Neural cell (in vitro differentiated cells): Measurements from ENCODE around the gene RGP1. TPM values are rescaled to one million over a fixed set of nuclear protein-coding genes. Genes with fewer than 3 reads are reported as not detected.

Source experiments
- H2AFZ ChIP-seq: fragments of 200-600, 300-800 bp; sonication (generic), shearing (Covaris generic); 2 replicates; pipeline ENCODE4 v1.6.0; 2014; ENCODE audit warnings: low read depth, mild to moderate bottlenecking, antibody characterized with exemption, low read length, moderate library complexity
- H3F3A ChIP-seq: fragments of 200-600 bp; shearing (Covaris generic); 2 replicates; pipeline ENCODE4 v1.6.1; 2016; ENCODE audit warnings: mild to moderate bottlenecking, moderate library complexity, mixed read lengths, antibody characterized with exemption, low read length; ENCODE audit not compliant: insufficient read depth, poor library complexity, severe bottlenecking
- H3K27ac ChIP-seq: fragments of 200-600, 300-800 bp; sonication (generic), shearing (Covaris generic); 2 replicates; pipeline ENCODE4 v1.5.1; 2014; ENCODE audit warnings: mild to moderate bottlenecking, low read length, moderate library complexity
- H3K27me3 ChIP-seq: fragments of 300-800, 200-600 bp; sonication (generic), shearing (Covaris generic); 2 replicates; pipeline ENCODE4 v1.6.0; 2014; ENCODE audit warnings: mild to moderate bottlenecking, low read depth, low read length, moderate library complexity; ENCODE audit not compliant: insufficient read depth
- H3K36me3 ChIP-seq: fragments of 300-800, 200-600 bp; sonication (generic), shearing (Covaris generic); 2 replicates; pipeline ENCODE4 v1.5.1; 2014; ENCODE audit warnings: mild to moderate bottlenecking, antibody characterized with exemption, low read length, moderate library complexity; ENCODE audit not compliant: insufficient read depth
- H3K4me2 ChIP-seq: fragments of 300-800, 200-600 bp; sonication (generic), shearing (Covaris generic); 2 replicates; pipeline ENCODE4 v1.6.0; 2014; ENCODE audit warnings: mild to moderate bottlenecking, low read length
- H3K4me3 ChIP-seq: fragments of 300-800, 200-600 bp; sonication (generic), shearing (Covaris generic); 2 replicates; pipeline ENCODE4 v1.5.1; 2014; ENCODE audit warnings: mild to moderate bottlenecking, low read length, moderate library complexity
- H3K79me2 ChIP-seq: fragments of 200-600 bp; shearing (Covaris generic); replicated peaks from 2 replicates; pipeline ENCODE4 v1.6.0; 2014; ENCODE audit warnings: mild to moderate bottlenecking, low read length, moderate library complexity; ENCODE audit not compliant: insufficient read depth
- H3K9ac ChIP-seq: fragments of 300-800, 200-600 bp; sonication (generic), shearing (Covaris generic); 2 replicates; pipeline ENCODE4 v1.6.1; 2016; ENCODE audit warnings: mild to moderate bottlenecking, low read length, mixed read lengths
- H3K9me2 ChIP-seq: fragments of 200-600 bp; shearing (Covaris generic); 2 replicates; pipeline ENCODE4 v1.6.1; 2016; ENCODE audit warnings: mild to moderate bottlenecking, low read length, mixed read lengths; ENCODE audit not compliant: insufficient read depth
- H3K9me3 ChIP-seq: fragments of 200-600, 300-800 bp; sonication (generic), shearing (Covaris generic); 2 replicates; pipeline ENCODE4 v1.6.1; 2016; ENCODE audit warnings: mild to moderate bottlenecking, mixed run types, low read length, moderate library complexity, mixed read lengths
- H4K20me1 ChIP-seq: fragments of 200-600 bp; shearing (Covaris generic); 2 replicates; pipeline ENCODE4 v1.6.1; 2016; ENCODE audit warnings: mild to moderate bottlenecking, mixed run types; ENCODE audit not compliant: insufficient read depth
- EP300 ChIP-seq: fragments of 450-650 bp; conservative IDR thresholded peaks from 2 replicates; pipeline ENCODE4 v1.6.1; 2014; ENCODE audit warnings: antibody characterized with exemption, mild to moderate bottlenecking, moderate library complexity; ENCODE audit not compliant: poor library complexity, severe bottlenecking
- EZH2 ChIP-seq: fragments of 200-600, 300-800 bp; shearing (Covaris generic), sonication (generic); IDR thresholded peaks from 2 replicates; pipeline ENCODE4 v1.6.1; 2014; ENCODE audit warnings: antibody characterized with exemption, low read length, borderline replicate concordance, mild to moderate bottlenecking; ENCODE audit not compliant: insufficient read depth, poor library complexity, severe bottlenecking
- MXI1 ChIP-seq: fragments of 450-650 bp; conservative IDR thresholded peaks from 2 replicates; pipeline ENCODE4 v1.6.1; 2014; ENCODE audit warnings: antibody characterized with exemption, mild to moderate bottlenecking; ENCODE audit not compliant: poor library complexity, severe bottlenecking
- POLR2AphosphoS5 ChIP-seq: IDR thresholded peaks from 2 replicates; pipeline ENCODE4 v1.6.1; 2012
- REST ChIP-seq: IDR thresholded peaks from 2 replicates; pipeline ENCODE4 v1.6.1; 2012; ENCODE audit warnings: borderline replicate concordance
- SMC3 ChIP-seq: fragments of 450-650 bp; conservative IDR thresholded peaks from 2 replicates; pipeline ENCODE4 v1.6.1; 2014; ENCODE audit warnings: antibody characterized with exemption, mild to moderate bottlenecking, moderate library complexity; ENCODE audit not compliant: poor library complexity
- TAF1 ChIP-seq: IDR thresholded peaks from 2 replicates; pipeline ENCODE4 v1.6.1; 2012; ENCODE audit warnings: low read depth
- polyA plus RNA-seq: library from polyadenylated mRNA; depleted of rRNA; stranded (reverse); fragments of >200 nt; gene quantifications from 2 replicates; pipeline ENCODE4 v1.2.3, GENCODE V29; 2014

Gene RGP1
- polyA plus RNA-seq, 1 donor from 2014 or later = 8.1 TPM

GRCh38 chr9:35757892-35758275 lies 8.8 kb downstream of the RGP1 start:
- TF ChIP-seq TAF1 = no peak
- TF ChIP-seq REST = no peak
- H3K9me3 ChIP-seq = no peaks in the 10 kb centered on the region
- H3F3A ChIP-seq = no peaks in the 10 kb centered on the region
- peak overlapping the region; percentile 67 for H3K4me3 ChIP-seq
- H3K9ac ChIP-seq = no peak overlapping the region
- no peaks in the 10 kb centered on the region for H3K9me2 ChIP-seq
- H2AFZ ChIP-seq = no peak overlapping the region
- H3K27ac ChIP-seq = no peak overlapping the region
- no peaks in the 10 kb centered on the region for H3K27me3 ChIP-seq
- H4K20me1 ChIP-seq = no peaks in the 10 kb centered on the region
- no peak overlapping the region for H3K4me2 ChIP-seq
- H3K36me3 ChIP-seq = peaks cover 6% of the 10 kb centered on the region
- no peaks in the 10 kb centered on the region for H3K79me2 ChIP-seq

GRCh38 chr9:35758475-35759050 lies 9.5 kb downstream of the RGP1 start:
- Histone ChIP-seq H4K20me1 (no peaks in the 10 kb centered on the region), H3K36me3 (peaks cover 6% of the 10 kb centered on the region), H3K27ac (no peak overlapping the region), H3K9me2 (no peaks in the 10 kb centered on the region), H2AFZ (no peak overlapping the region), H3K9me3 (no peaks in the 10 kb centered on the region), H3F3A (no peaks in the 10 kb centered on the region), H3K4me2 (no peak overlapping the region), H3K9ac (no peak overlapping the region), H3K4me3 (no peak overlapping the region), H3K27me3 (no peaks in the 10 kb centered on the region), H3K79me2 (no peaks in the 10 kb centered on the region)
- TF ChIP-seq TAF1 = no peak
- TF ChIP-seq POLR2AphosphoS5 = no peak
- TF ChIP-seq MXI1 = no peak

GRCh38 chr9:35759795-35760194 lies 10.7 kb downstream of the RGP1 start:
- Histone ChIP-seq H3K4me3 (no peak overlapping the region), H3K9ac (no peak overlapping the region), H2AFZ (no peak overlapping the region), H3F3A (no peaks in the 10 kb centered on the region), H3K36me3 (no peaks in the 10 kb centered on the region), H3K9me2 (no peaks in the 10 kb centered on the region), H3K9me3 (no peaks in the 10 kb centered on the region), H4K20me1 (no peaks in the 10 kb centered on the region), H3K27ac (no peak overlapping the region), H3K4me2 (no peak overlapping the region), H3K27me3 (no peaks in the 10 kb centered on the region), H3K79me2 (no peaks in the 10 kb centered on the region)
- no peak for TF ChIP-seq MXI1
- no peak for TF ChIP-seq EZH2
- TF ChIP-seq SMC3 = no peak
- TF ChIP-seq EP300 = no peak
